Measurements from ENCODE around the gene IRF3. TPM values are rescaled to one million over a fixed set of nuclear protein-coding genes. Genes with fewer than 3 reads are reported as not detected.

Gene IRF3
- polyA plus RNA-seq, 3 donors = 29.8 to 115 (median 41.1) TPM

DNA sequence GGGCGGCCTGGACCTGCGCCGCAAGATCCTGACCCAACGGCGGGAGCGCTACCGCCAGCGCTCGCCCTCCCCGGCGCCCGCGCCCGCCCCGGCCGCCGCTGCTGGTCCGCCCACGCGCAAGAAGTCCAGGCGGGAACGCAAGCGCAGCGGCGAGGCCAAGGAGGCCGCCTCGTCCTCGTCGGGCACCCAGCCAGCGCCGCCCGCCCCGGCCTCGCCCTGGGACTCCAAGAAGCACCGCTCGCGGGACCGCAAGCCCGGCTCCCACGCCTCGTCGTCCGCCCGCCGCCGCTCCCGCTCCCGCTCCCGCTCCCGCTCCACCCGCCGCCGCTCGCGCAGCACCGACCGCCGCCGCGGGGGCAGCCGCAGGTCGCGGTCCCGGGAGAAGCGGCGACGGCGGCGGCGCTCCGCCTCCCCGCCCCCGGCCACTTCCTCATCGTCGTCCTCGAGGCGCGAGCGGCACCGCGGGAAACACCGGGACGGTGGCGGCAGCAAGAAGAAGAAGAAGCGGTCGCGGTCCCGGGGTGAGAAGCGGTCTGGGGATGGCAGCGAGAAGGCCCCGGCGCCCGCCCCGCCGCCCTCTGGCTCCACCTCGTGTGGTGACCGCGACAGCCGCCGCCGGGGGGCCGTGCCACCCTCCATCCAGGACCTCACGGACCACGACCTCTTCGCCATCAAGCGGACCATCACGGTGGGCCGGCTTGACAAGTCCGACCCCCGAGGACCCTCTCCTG, 13.7 kb downstream of the IRF3 start:
- Histone ChIP-seq H2AFZ (ENCODE audit: insufficient read depth, low read depth, low read length, poor library complexity, severe bottlenecking) (no peak overlapping the region), H3K27me3 (ENCODE audit: control insufficient read depth in 2 of 2, insufficient read depth in 2 of 2, low read length in 2 of 2) (no peaks in the 10 kb centered on the region), H3K4me2 (replicated peaks; ENCODE audit: extremely low read depth, low read length, poor library complexity, severe bottlenecking) (no peak overlapping the region), H3K4me3 (replicated peaks in 1 of 3; ENCODE audit: low read depth in 2 of 3, low read length in 3 of 3) (no peak overlapping the region), H3K9ac (ENCODE audit: insufficient read depth, low read length, poor library complexity, severe bottlenecking) (no peak overlapping the region), H3K9me3 (replicated peaks in 1 of 2; ENCODE audit: control insufficient read depth in 1 of 2, insufficient read depth in 1 of 2, low read length in 2 of 2) (no peaks in the 10 kb centered on the region), H4K20me1 (ENCODE audit: insufficient read depth, low read length) (peaks cover 45% of the 10 kb centered on the region), H3K36me3 (replicated peaks in 1 of 2; ENCODE audit: control insufficient read depth in 1 of 2, insufficient read depth in 2 of 2, low read length in 2 of 2) (peaks cover 79 to 91% of the 10 kb centered on the region in 2 donors), H3K4me1 (ENCODE audit: control insufficient read depth in 1 of 2, insufficient read depth in 2 of 2, low read length in 2 of 2) (no peaks in the 10 kb centered on the region), H3K79me2 (ENCODE audit: insufficient read depth, low read length) (peaks cover 8% of the 10 kb centered on the region), H3K27ac (ENCODE audit: low read depth in 1 of 2, low read length in 2 of 2) (no peak overlapping the region)
- no peaks in the 10 kb centered on the region for H3K4me1 Mint-ChIP-seq
- TF ChIP-seq, protein P1, sequence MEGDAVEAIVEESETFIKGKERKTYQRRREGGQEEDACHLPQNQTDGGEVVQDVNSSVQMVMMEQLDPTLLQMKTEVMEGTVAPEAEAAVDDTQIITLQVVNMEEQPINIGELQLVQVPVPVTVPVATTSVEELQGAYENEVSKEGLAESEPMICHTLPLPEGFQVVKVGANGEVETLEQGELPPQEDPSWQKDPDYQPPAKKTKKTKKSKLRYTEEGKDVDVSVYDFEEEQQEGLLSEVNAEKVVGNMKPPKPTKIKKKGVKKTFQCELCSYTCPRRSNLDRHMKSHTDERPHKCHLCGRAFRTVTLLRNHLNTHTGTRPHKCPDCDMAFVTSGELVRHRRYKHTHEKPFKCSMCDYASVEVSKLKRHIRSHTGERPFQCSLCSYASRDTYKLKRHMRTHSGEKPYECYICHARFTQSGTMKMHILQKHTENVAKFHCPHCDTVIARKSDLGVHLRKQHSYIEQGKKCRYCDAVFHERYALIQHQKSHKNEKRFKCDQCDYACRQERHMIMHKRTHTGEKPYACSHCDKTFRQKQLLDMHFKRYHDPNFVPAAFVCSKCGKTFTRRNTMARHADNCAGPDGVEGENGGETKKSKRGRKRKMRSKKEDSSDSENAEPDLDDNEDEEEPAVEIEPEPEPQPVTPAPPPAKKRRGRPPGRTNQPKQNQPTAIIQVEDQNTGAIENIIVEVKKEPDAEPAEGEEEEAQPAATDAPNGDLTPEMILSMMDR (IDR thresholded peaks at IDR 0.05) = no peak
- peaks cover 0 to 3% (median 2%) of the 10 kb centered on the region in 3 donors for H3K27me3 Mint-ChIP-seq (ENCODE audit: low read depth in 3 of 3)
- H3K4me3 Mint-ChIP-seq = no peak overlapping the region
- H3K36me3 Mint-ChIP-seq = peaks cover 64 to 86% of the 10 kb centered on the region in 2 donors
- WGBS (ENCODE audit: insufficient coverage) = 97% methylated on average over 80 of the region's 110 CpGs
- no peak for DNase-seq
- peaks cover 0 to 4% (median 0%) of the 10 kb centered on the region in 7 donors for H3K9me3 Mint-ChIP-seq
- intact Hi-C loops (cut with micrococcal nuclease) = no loop called here
- no peak overlapping the region for H3K27ac Mint-ChIP-seq

DNA sequence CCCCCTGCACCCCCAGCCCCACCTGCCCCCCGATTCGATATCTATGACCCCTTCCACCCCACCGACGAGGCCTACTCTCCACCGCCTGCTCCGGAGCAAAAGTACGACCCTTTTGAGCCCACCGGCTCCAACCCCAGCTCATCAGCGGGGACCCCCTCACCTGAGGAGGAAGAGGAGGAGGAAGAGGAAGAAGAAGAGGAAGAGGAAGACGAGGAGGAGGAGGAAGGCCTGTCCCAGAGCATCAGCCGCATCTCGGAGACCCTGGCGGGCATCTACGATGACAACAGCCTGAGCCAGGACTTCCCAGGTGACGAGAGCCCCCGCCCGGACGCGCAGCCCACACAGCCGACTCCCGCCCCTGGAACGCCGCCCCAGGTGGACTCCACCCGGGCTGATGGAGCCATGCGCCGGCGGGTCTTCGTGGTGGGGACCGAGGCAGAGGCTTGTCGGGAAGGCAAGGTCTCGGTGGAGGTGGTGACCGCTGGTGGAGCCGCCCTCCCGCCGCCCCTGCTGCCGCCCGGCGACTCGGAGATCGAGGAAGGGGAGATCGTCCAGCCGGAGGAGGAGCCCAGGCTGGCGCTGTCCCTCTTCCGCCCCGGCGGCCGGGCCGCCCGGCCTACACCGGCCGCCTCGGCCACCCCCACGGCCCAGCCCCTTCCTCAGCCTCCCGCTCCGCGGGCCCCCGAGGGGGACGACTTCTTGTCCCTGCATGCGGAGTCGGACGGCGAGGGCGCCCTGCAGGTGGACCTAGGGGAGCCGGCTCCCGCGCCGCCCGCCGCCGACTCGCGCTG, 14.4 kb downstream of the IRF3 start:
- Histone ChIP-seq H3K27me3 (ENCODE audit: control insufficient read depth in 2 of 2, insufficient read depth in 2 of 2, low read length in 2 of 2) (no peaks in the 10 kb centered on the region), H3K9me3 (replicated peaks in 1 of 2; ENCODE audit: control insufficient read depth in 1 of 2, insufficient read depth in 1 of 2, low read length in 2 of 2) (no peaks in the 10 kb centered on the region), H3K4me3 (replicated peaks in 1 of 3; ENCODE audit: low read depth in 2 of 3, low read length in 3 of 3) (no peak overlapping the region), H3K9ac (ENCODE audit: insufficient read depth, low read length, poor library complexity, severe bottlenecking) (no peak overlapping the region), H3K4me2 (replicated peaks; ENCODE audit: extremely low read depth, low read length, poor library complexity, severe bottlenecking) (no peak overlapping the region), H3K79me2 (ENCODE audit: insufficient read depth, low read length) (peaks cover 12% of the 10 kb centered on the region), H3K4me1 (ENCODE audit: control insufficient read depth in 1 of 2, insufficient read depth in 2 of 2, low read length in 2 of 2) (no peaks in the 10 kb centered on the region), H3K36me3 (replicated peaks in 1 of 2; ENCODE audit: control insufficient read depth in 1 of 2, insufficient read depth in 2 of 2, low read length in 2 of 2) (peaks cover 79 to 91% of the 10 kb centered on the region in 2 donors), H3K27ac (ENCODE audit: low read depth in 1 of 2, low read length in 2 of 2) (no peak overlapping the region), H4K20me1 (ENCODE audit: insufficient read depth, low read length) (peaks cover 53% of the 10 kb centered on the region), H2AFZ (ENCODE audit: insufficient read depth, low read depth, low read length, poor library complexity, severe bottlenecking) (no peak overlapping the region)
- H3K27ac Mint-ChIP-seq = peak overlapping the region in 1 of 7 donors; percentile 51
- DNase-seq = no peak
- H3K4me1 Mint-ChIP-seq = no peaks in the 10 kb centered on the region
- H3K9me3 Mint-ChIP-seq = peaks cover 0 to 4% (median 0%) of the 10 kb centered on the region in 7 donors
- WGBS (ENCODE audit: insufficient coverage) = 97% methylated on average over 52 of the region's 72 CpGs
- H3K27me3 Mint-ChIP-seq (ENCODE audit: low read depth in 3 of 3) = peaks cover 0 to 2% (median 1%) of the 10 kb centered on the region in 3 donors
- TF ChIP-seq, protein P1 (IDR thresholded peaks at IDR 0.05) = no peak
- intact Hi-C loops (cut with micrococcal nuclease) = no loop called here
- H3K4me3 Mint-ChIP-seq = no peak overlapping the region
- H3K36me3 Mint-ChIP-seq = peaks cover 64 to 86% of the 10 kb centered on the region in 2 donors

Data from CD14-positive monocyte (primary cell).